Measurements from ENCODE around the gene GANC. TPM values are rescaled to one million over a fixed set of nuclear protein-coding genes. Genes with fewer than 3 reads are reported as not detected.

Gene GANC
- total RNA-seq, 1 donor from 2014 or later = 12.5 TPM

DNA sequence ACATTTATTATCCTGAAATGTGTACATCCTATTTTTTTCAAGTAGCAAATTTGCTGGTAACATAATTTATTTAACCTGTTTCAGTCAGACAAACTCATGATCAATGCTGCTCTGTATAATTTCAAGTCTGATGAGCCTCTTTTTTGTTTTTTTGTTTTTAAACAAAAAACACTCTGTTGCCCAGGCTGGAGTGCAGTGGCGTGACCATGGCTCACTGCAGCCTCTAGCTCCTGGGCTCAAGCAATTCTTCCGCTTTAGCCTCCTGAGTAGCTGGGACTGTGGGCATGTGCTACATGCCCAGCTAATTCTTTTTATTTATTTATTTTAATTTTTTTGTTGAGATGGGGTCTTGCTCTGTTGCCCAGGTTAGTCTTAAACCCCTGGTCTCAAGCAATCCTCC lies 46.2 kb downstream of the GANC start:
- H3K36me3 Mint-ChIP-seq (ENCODE audit: low read depth, unreplicated experiment) = peaks cover 4% of the 10 kb centered on the region

GRCh38 chr15:42324308-42324707 lies 51.3 kb downstream of the GANC start:
- H3K27me3 ChIP-seq (ENCODE audit: insufficient read depth, low read length) = no peaks in the 10 kb centered on the region
- Mint-ChIP-seq H3K36me3 (ENCODE audit: low read depth, unreplicated experiment) (peaks cover 4% of the 10 kb centered on the region), H3K27me3 (ENCODE audit: low read depth, unreplicated experiment) (no peaks in the 10 kb centered on the region), H3K4me3 (ENCODE audit: unreplicated experiment) (no peak overlapping the region), H3K27ac (ENCODE audit: unreplicated experiment) (no peak overlapping the region), H3K4me1 (ENCODE audit: low read depth, unreplicated experiment) (no peaks in the 10 kb centered on the region), H3K9me3 (ENCODE audit: unreplicated experiment) (no peaks in the 10 kb centered on the region)
- no peak for TF ChIP-seq EZH2 (IDR thresholded peaks at IDR 0.05; ENCODE audit: insufficient read depth, low read length)
- H3K79me2 ChIP-seq (ENCODE audit: insufficient read depth, low read length) = no peaks in the 10 kb centered on the region
- no peak overlapping the region for H3K4me2 ChIP-seq (ENCODE audit: low read length)
- no peak overlapping the region for H3K27ac ChIP-seq (ENCODE audit: low read depth, low read length)
- H3K9me3 ChIP-seq (ENCODE audit: insufficient read depth, low read depth, low read length) = no peaks in the 10 kb centered on the region
- H3K9ac ChIP-seq (ENCODE audit: low read length) = no peak overlapping the region
- H2AFZ ChIP-seq (ENCODE audit: low read depth, low read length) = no peak overlapping the region
- FAIRE-seq (no peak), DNase-seq (ENCODE audit: low read depth) (no peak)
- no peaks in the 10 kb centered on the region for H3K36me3 ChIP-seq (ENCODE audit: insufficient read depth, low read length)
- no peak overlapping the region for H3K4me3 ChIP-seq (ENCODE audit: insufficient read depth, low read depth, low read length)
- no peaks in the 10 kb centered on the region for H3K4me1 ChIP-seq (ENCODE audit: insufficient read depth, low read length)
- H4K20me1 ChIP-seq (ENCODE audit: insufficient read depth, low read length) = no peaks in the 10 kb centered on the region

More for the DNA sequence above, 46.2 kb downstream of the GANC start:
- Mint-ChIP-seq H3K27ac (ENCODE audit: unreplicated experiment) (no peak overlapping the region), H3K4me3 (ENCODE audit: unreplicated experiment) (no peak overlapping the region), H3K9me3 (ENCODE audit: unreplicated experiment) (no peaks in the 10 kb centered on the region), H3K27me3 (ENCODE audit: low read depth, unreplicated experiment) (no peaks in the 10 kb centered on the region), H3K4me1 (ENCODE audit: low read depth, unreplicated experiment) (no peaks in the 10 kb centered on the region)
- H2AFZ ChIP-seq (ENCODE audit: low read depth, low read length) = no peak overlapping the region
- no peaks in the 10 kb centered on the region for H3K9me3 ChIP-seq (ENCODE audit: insufficient read depth, low read depth, low read length)
- no peaks in the 10 kb centered on the region for H3K4me1 ChIP-seq (ENCODE audit: insufficient read depth, low read length)
- H3K9ac ChIP-seq (ENCODE audit: low read length) = no peak overlapping the region
- no peak for DNase-seq (ENCODE audit: low read depth)
- no peak overlapping the region for H3K4me3 ChIP-seq (ENCODE audit: insufficient read depth, low read depth, low read length)
- TF ChIP-seq CTCF (IDR thresholded peaks at IDR 0.05; ENCODE audit: insufficient read depth, low read depth, low read length) = no peak
- TF ChIP-seq EZH2 (IDR thresholded peaks at IDR 0.05; ENCODE audit: insufficient read depth, low read length) = no peak
- no peaks in the 10 kb centered on the region for H3K79me2 ChIP-seq (ENCODE audit: insufficient read depth, low read length)
- no peak overlapping the region for H3K27ac ChIP-seq (ENCODE audit: low read depth, low read length)
- H3K4me2 ChIP-seq (ENCODE audit: low read length) = no peak overlapping the region
- no peaks in the 10 kb centered on the region for H4K20me1 ChIP-seq (ENCODE audit: insufficient read depth, low read length)
- no peak for FAIRE-seq
- no peaks in the 10 kb centered on the region for H3K36me3 ChIP-seq (ENCODE audit: insufficient read depth, low read length)
- no peaks in the 10 kb centered on the region for H3K27me3 ChIP-seq (ENCODE audit: insufficient read depth, low read length)

DNA sequence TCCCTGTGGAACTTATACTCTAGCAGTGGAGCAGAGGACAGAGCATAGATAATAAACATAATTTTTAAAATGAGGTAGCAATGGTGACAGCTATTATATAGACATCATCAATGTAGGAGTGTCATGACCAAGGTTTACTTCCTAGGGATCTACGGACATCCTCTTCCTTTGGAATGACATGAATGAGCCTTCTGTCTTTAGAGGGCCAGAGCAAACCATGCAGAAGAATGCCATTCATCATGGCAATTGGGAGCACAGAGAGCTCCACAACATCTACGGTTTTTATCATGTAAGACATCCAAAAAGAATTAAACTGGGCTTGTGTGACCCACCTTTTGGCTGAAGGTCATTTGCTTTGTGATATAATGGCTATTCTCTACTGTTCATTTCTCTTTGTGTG lies 56.2 kb downstream of the GANC start:
- Histone ChIP-seq H3K4me2 (ENCODE audit: low read length) (no peak overlapping the region), H3K9me3 (ENCODE audit: insufficient read depth, low read depth, low read length) (no peaks in the 10 kb centered on the region), H3K4me3 (ENCODE audit: insufficient read depth, low read depth, low read length) (no peak overlapping the region), H2AFZ (ENCODE audit: low read depth, low read length) (no peak overlapping the region), H3K36me3 (ENCODE audit: insufficient read depth, low read length) (no peaks in the 10 kb centered on the region), H3K79me2 (ENCODE audit: insufficient read depth, low read length) (no peaks in the 10 kb centered on the region), H3K4me1 (ENCODE audit: insufficient read depth, low read length) (no peaks in the 10 kb centered on the region), H3K27me3 (ENCODE audit: insufficient read depth, low read length) (no peaks in the 10 kb centered on the region), H4K20me1 (ENCODE audit: insufficient read depth, low read length) (no peaks in the 10 kb centered on the region), H3K9ac (ENCODE audit: low read length) (no peak overlapping the region), H3K27ac (ENCODE audit: low read depth, low read length) (no peak overlapping the region)
- H3K4me1 Mint-ChIP-seq (ENCODE audit: low read depth, unreplicated experiment) = peaks cover 7% of the 10 kb centered on the region
- H3K27me3 Mint-ChIP-seq (ENCODE audit: low read depth, unreplicated experiment) = no peaks in the 10 kb centered on the region
- H3K9me3 Mint-ChIP-seq (ENCODE audit: unreplicated experiment) = no peaks in the 10 kb centered on the region
- DNase-seq (ENCODE audit: low read depth) = no peak
- H3K27ac Mint-ChIP-seq (ENCODE audit: unreplicated experiment) = no peak overlapping the region
- FAIRE-seq = no peak
- H3K4me3 Mint-ChIP-seq (ENCODE audit: unreplicated experiment) = no peak overlapping the region
- TF ChIP-seq EZH2 (IDR thresholded peaks at IDR 0.05; ENCODE audit: insufficient read depth, low read length) = no peak
- no peak for TF ChIP-seq CTCF (IDR thresholded peaks at IDR 0.05; ENCODE audit: insufficient read depth, low read depth, low read length)
- no peaks in the 10 kb centered on the region for H3K36me3 Mint-ChIP-seq (ENCODE audit: low read depth, unreplicated experiment)
